Progenitor cell of endocrine pancreas (in vitro differentiated cells): ENCODE results near the gene OPRL1. TPM values are rescaled to one million over a fixed set of nuclear protein-coding genes. Genes with fewer than 3 reads are reported as not detected.

ENCODE experiments used
- DNase-seq: peaks from one replicate; pipeline ENCODE4 v3.0.0; 2021; ENCODE audit warnings: low spot score; ENCODE audit not compliant: unreplicated experiment
- H3K27ac Mint-ChIP-seq: 2 replicates; pipeline ENCODE4 v1.8.0; 2021; ENCODE audit warnings: mild to moderate bottlenecking, moderate library complexity, mixed read lengths
- H3K27me3 Mint-ChIP-seq: 2 replicates; pipeline ENCODE4 v1.8.0; 2021; ENCODE audit warnings: mixed read lengths
- H3K36me3 Mint-ChIP-seq: 2 replicates; pipeline ENCODE4 v1.8.0; 2022; ENCODE audit warnings: mixed read lengths; ENCODE audit not compliant: insufficient read depth
- H3K4me1 Mint-ChIP-seq: 2 replicates; pipeline ENCODE4 v1.8.0; 2021; ENCODE audit warnings: low read depth, mixed read lengths
- H3K4me3 Mint-ChIP-seq: 2 replicates; pipeline ENCODE4 v1.8.0; 2021; ENCODE audit warnings: low read depth, mild to moderate bottlenecking, moderate library complexity, mixed read lengths
- H3K9me3 Mint-ChIP-seq: 2 replicates; pipeline ENCODE4 v1.8.0; 2021; ENCODE audit warnings: low read depth, mixed read lengths
- CTCF ChIP-seq: fragments of 200-600 bp; sonication (generic); IDR thresholded peaks from one replicate; pipeline ENCODE4 v1.5.0; 2021; ENCODE audit warnings: antibody characterized with exemption, mild to moderate bottlenecking; ENCODE audit not compliant: unreplicated experiment
- long read RNA-seq: library from polyadenylated mRNA; unstranded; transcript quantifications from one replicate; pipeline ENCODE4 v2.0.0, GENCODE V29; 2020
- total RNA-seq: library from RNA; stranded (reverse); gene quantifications from 2 replicates; pipeline ENCODE4 v1.2.1, GENCODE V29; 2021

Gene OPRL1
- 1.5 TPM in 2 replicates for total RNA-seq
- long read RNA-seq: 0 reads

GRCh38 chr20:64080013-64080812 lies at the start of gene OPRL1:
OPRL1 (plus strand) TSS chr20:64080082; CDS start chr20:64092721, 12,639 bp downstream.
- Mint-ChIP-seq H3K27ac (peak within 1 kb of the TSS; percentile 41), H3K27me3 (peaks cover 35% of the 10 kb centered on the region), H3K36me3 (no peaks in the 10 kb centered on the region), H3K4me3 (peak within 1 kb of the TSS; percentile 75), H3K9me3 (no peaks in the 10 kb centered on the region), H3K4me1 (peaks cover 8% of the 10 kb centered on the region)
- DNase-seq: no peak
- TF ChIP-seq CTCF: no peak

GRCh38 chr20:64030371-64031134 lies 49.3 kb upstream of the OPRL1 start:
- no peak overlapping the region for H3K4me3 Mint-ChIP-seq
- H3K9me3 Mint-ChIP-seq: no peaks in the 10 kb centered on the region
- no peak overlapping the region for H3K27ac Mint-ChIP-seq
- peaks cover 8% of the 10 kb centered on the region for H3K4me1 Mint-ChIP-seq
- H3K27me3 Mint-ChIP-seq: no peaks in the 10 kb centered on the region
- no peak for TF ChIP-seq CTCF
- H3K36me3 Mint-ChIP-seq: peaks cover 22% of the 10 kb centered on the region
- DNase-seq: no peak

DNA sequence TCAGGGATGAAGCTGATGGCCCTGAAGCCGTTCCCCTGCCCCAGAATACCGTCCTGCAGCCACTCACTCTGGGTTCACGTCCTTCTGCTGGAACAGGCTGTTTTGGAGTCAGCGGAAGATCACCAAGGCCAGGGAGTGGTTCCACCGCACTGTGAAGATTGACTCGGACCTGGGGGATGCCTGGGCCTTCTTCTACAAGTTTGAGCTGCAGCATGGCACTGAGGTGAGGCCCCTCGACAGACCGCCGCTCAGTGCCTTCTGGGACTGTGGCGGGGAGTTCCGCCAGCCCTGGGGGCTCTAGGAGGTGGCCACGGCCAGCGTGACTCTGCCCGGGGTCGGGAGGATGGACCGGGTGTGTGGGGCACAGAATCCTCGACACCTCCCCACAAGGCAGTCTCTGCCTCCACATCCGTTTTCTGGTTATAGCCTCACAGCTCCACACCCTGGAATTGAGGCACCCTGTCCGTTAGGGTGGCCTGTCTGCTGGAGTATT lies 48.0 kb upstream of the OPRL1 start:
- Mint-ChIP-seq H3K36me3 (peaks cover 22% of the 10 kb centered on the region), H3K27me3 (no peaks in the 10 kb centered on the region), H3K27ac (no peak overlapping the region), H3K4me1 (peaks cover 17% of the 10 kb centered on the region), H3K4me3 (no peak overlapping the region), H3K9me3 (no peaks in the 10 kb centered on the region)
- DNase-seq: no peak
- no peak for TF ChIP-seq CTCF

DNA sequence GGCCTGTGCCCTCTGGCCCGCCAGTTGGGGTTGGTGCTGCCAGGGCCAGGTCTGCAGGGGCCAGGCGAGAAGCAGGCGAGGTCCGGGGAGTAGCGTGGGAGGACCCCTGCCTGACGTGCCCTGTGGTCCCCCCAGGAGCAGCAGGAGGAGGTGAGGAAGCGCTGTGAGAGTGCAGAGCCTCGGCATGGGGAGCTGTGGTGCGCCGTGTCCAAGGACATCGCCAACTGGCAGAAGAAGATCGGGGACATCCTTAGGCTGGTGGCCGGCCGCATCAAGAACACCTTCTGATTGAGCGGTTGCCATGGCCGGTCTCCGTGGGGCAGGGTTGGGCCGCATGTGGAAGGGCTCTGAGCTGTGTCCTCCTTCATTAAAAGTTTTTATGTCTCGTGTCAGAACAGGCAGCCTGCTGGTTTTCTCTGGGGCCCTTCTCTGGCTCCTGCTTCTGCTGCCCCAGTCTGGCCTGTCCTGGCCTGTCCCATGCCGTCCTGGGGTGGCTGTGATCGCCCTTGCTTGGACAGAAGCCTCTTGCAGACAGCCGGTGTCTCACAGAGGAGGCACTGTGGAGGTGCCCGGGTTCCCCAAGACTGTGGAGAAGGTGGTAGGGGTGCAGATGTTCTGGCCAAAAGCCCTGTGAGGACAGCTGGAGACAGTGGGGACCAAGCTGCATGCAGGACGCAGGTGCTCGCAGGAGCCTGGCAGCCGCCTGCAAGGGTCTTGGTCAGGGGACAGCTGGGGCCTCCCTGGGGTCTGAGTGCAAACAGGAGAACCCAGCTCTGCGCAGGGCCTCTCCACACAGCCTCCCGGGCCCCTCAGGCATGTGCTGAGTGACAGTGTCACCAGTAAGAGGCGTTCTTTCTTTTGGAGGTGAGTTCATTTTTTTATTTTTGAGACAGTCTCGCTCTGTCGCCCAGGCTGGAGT lies 46.9 kb upstream of the OPRL1 start:
- Mint-ChIP-seq H3K27ac (no peak overlapping the region), H3K36me3 (peaks cover 20% of the 10 kb centered on the region), H3K4me3 (no peak overlapping the region), H3K9me3 (no peaks in the 10 kb centered on the region), H3K4me1 (peaks cover 19% of the 10 kb centered on the region), H3K27me3 (peaks cover 4% of the 10 kb centered on the region)
- DNase-seq: no peak
- no peak for TF ChIP-seq CTCF
